Stimulated activated effector memory CD8-positive, alpha-beta T cell treated with anti-CD3 and anti-CD28 coated beads, Interleukin-12 subunit alpha, Interleukin-12 subunit beta, amount 100 ng/mL, for 72 hours (primary cell): ENCODE measurements around the gene JAKMIP2.

Experiments
- ATAC-seq: fragments of 150-1000 bp; cut with Tn5 transposase; 2 replicates; pipeline ENCODE4 v1.10.0; 2021
- DNase-seq, 2 donors: peaks; one replicate each; pipeline ENCODE4 v3.0.0; 2021 to 2022; ENCODE audit warnings: low spot score in 2 of 2
- H3K27ac Mint-ChIP-seq: one replicate; pipeline ENCODE4 v1.8.0; 2022; ENCODE audit warnings: mild to moderate bottlenecking, mixed read lengths
- H3K36me3 Mint-ChIP-seq: one replicate; pipeline ENCODE4 v1.8.0; 2022; ENCODE audit warnings: mild to moderate bottlenecking, mixed read lengths
- H3K4me1 Mint-ChIP-seq: one replicate; pipeline ENCODE4 v1.8.0; 2022; ENCODE audit warnings: mixed read lengths
- H3K4me3 Mint-ChIP-seq: one replicate; pipeline ENCODE4 v1.8.0; 2022; ENCODE audit warnings: mild to moderate bottlenecking, mixed read lengths
- H3K9me3 Mint-ChIP-seq: one replicate; pipeline ENCODE4 v1.8.0; 2022; ENCODE audit warnings: mixed read lengths

JAKMIP2 gene

DNA sequence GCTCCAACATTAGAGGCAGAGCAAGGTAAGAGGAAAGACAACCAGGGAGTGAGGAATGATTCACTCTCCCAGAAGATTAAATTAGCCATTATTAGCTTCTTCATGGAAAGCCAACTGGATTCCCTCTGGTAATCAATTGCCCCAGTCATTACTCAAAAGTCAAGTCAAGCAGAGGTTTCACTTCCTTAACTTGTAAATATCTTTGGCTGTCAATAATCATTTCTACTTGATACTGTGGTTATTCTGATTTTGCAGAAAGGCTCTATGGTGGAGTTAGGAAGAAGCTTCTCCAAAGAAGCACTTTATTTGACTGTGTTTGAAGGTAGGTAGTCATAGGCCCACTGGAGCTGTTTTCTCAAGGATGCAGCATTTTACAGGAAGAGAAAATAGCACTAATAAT, 78.0 kb downstream of the JAKMIP2 start:
- ATAC-seq (no peak), DNase-seq (no peak)
- no peak overlapping the region for H3K4me3 Mint-ChIP-seq
- H3K9me3 Mint-ChIP-seq = no peaks in the 10 kb centered on the region
- H3K4me1 Mint-ChIP-seq = no peaks in the 10 kb centered on the region
- no peak overlapping the region for H3K27ac Mint-ChIP-seq
- H3K36me3 Mint-ChIP-seq = no peaks in the 10 kb centered on the region

DNA sequence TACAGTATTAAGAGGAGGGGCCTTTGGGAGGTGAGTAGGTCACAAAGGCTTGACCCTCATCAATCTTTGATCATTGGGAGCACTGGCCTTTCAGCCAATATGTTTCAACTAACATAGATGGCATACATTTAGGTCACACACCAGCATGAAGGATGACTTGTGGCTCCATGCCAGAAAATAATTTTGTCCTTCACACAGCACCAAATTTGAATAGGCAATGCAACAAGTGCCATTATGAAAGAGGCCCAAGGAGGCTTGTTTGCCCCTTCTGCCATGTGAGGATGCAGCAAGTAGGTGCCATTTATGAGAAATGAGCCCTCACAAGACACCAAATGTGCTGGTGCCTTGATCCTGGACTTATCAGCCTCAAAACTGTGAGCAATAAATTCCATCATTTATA, 81.1 kb downstream of the JAKMIP2 start:
- no peak for DNase-seq
- H3K36me3 Mint-ChIP-seq = no peaks in the 10 kb centered on the region
- H3K27ac Mint-ChIP-seq = no peak overlapping the region
- no peaks in the 10 kb centered on the region for H3K4me1 Mint-ChIP-seq
- ATAC-seq = no peak
- peaks cover 14% of the 10 kb centered on the region for H3K9me3 Mint-ChIP-seq
- no peak overlapping the region for H3K4me3 Mint-ChIP-seq

DNA sequence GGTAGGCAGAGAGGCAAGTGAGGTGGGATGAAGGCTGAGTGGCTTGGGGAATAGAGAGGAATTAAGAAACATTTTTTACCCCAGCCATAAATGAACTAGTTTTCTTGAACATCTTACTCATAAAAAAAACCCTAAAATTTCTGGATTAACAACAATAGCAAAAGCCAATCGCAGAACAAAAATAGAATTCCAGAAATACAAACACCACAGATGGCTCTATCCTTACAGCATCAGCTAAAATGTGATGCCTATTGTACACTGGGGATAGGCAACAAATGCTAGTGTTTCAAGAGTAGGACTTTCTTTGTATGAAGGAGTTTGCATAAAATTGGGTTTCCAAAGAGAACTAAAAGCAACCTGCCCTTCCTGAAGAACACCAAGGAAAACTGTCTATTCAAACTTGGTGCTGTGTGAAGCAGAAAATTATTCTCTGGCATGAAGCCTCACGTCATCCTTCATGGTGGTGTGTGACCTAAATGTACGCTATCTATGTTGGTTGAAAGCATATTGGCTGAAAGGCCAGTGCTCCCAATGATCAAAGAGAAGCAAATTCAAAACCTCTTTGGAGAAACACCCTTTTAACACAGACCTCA, 82.9 kb downstream of the JAKMIP2 start:
- H3K4me1 Mint-ChIP-seq = peaks cover 5% of the 10 kb centered on the region
- no peak for ATAC-seq
- no peak for DNase-seq
- peaks cover 14% of the 10 kb centered on the region for H3K9me3 Mint-ChIP-seq
- H3K36me3 Mint-ChIP-seq = no peaks in the 10 kb centered on the region
- H3K4me3 Mint-ChIP-seq = no peak overlapping the region
- H3K27ac Mint-ChIP-seq = no peak overlapping the region

DNA sequence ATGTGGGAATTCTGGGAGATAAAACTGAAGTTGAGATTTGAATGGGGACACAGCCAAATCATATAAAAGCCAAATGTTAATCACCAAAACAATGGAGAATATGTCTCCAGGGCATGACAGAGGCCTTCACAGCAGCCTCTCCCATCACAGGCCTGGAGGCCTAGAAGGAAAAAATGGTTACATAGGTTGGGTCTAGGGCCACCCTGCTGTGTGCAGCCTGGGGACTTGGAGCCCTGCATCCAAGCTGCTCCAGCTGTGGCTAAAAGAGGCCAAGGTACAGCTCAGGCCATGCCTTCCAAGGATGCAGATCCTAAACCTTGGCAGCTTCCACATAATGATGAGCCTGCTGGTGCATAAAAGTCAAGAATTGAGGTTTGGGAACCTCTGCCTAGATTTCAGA, 85.1 kb downstream of the JAKMIP2 start:
- Mint-ChIP-seq H3K9me3 (peaks cover 14% of the 10 kb centered on the region), H3K27ac (no peak overlapping the region), H3K36me3 (no peaks in the 10 kb centered on the region), H3K4me1 (peaks cover 5% of the 10 kb centered on the region), H3K4me3 (no peak overlapping the region)
- ATAC-seq (no peak), DNase-seq (no peak)

DNA sequence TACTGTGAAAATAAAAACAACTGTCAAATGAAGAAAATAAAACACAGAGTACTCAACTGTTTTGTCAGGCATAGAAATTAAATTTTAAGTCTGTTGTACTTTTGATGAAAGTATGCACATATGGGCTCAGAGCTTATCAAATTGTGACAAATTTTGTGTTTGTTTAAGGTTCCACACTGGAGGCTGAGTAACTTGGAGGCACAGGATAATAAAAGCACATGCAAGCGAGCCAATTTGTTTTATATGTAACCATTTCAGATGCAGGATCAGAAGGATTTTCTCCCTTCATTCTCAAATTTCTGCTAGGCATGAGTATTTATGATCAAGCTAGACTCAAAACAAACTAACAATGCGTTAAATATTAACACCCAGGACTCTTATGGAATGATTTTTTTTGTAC, 87.8 kb downstream of the JAKMIP2 start:
- no peaks in the 10 kb centered on the region for H3K36me3 Mint-ChIP-seq
- no peak overlapping the region for H3K4me3 Mint-ChIP-seq
- DNase-seq (no peak), ATAC-seq (no peak)
- H3K9me3 Mint-ChIP-seq = peaks cover 14% of the 10 kb centered on the region
- H3K4me1 Mint-ChIP-seq = peaks cover 5% of the 10 kb centered on the region
- no peak overlapping the region for H3K27ac Mint-ChIP-seq

DNA sequence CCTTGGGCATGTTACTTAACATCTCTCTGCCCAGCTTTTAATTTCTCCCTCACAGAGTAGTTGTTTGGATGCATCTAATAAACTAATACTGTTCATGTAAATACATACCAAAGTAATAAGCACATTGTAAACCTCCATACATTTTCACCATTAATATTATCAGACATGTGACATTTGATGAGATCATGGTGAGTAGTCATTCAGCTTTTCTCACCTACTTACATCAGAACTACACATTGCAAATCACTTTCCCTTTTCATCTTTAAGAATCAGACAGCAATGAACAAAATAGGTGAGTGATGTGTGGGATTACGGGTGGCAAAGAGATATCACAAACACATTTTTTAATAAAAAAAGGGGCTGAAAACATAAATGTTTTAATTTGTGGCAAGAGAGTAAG, 89.3 kb downstream of the JAKMIP2 start:
- Mint-ChIP-seq H3K9me3 (peaks cover 5% of the 10 kb centered on the region), H3K27ac (no peak overlapping the region), H3K36me3 (no peaks in the 10 kb centered on the region), H3K4me3 (no peak overlapping the region), H3K4me1 (peaks cover 11% of the 10 kb centered on the region)
- peak; percentile 52 for ATAC-seq
- no peak for DNase-seq

DNA sequence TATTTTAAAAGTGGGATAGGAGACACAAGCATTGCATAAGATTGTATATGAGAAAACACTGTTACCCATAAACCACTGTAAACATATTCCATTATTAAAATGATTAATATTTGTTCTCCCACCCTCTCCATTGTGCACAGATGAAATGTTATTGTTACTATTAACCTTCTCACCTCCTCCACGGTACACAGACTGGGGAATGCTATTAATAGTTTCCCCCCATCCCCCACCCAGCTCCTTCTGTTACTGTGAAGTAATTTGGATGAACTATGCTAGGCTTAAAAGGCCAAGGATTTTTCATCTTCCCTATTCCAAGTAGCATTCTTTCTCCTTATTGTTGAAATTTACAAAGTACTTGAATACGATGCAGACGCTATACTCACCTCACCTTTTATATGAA, 91.4 kb downstream of the JAKMIP2 start:
- ATAC-seq (no peak), DNase-seq (no peak)
- Mint-ChIP-seq H3K9me3 (no peaks in the 10 kb centered on the region), H3K4me1 (peaks cover 11% of the 10 kb centered on the region), H3K4me3 (no peak overlapping the region), H3K27ac (no peak overlapping the region), H3K36me3 (no peaks in the 10 kb centered on the region)

DNA sequence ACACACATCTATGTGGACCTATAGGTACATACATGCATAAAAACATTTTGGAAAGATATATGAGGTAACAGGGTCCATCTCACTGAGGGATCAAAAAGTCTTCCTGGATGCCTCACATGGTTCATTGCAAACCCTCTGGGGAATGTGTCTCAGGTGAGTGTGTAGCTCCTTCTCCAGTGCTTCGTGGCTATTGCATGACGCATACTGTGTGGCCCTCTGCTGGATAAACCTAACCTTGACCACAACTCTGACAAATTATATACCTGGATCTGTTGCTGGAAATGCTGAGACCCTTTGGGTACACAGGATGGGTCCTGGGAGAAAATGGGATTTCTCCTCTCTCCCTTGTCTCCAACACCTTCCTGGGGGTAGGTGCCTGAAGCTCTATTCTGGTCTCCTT, 91.9 kb downstream of the JAKMIP2 start:
- Mint-ChIP-seq H3K9me3 (no peaks in the 10 kb centered on the region), H3K36me3 (no peaks in the 10 kb centered on the region), H3K4me3 (no peak overlapping the region), H3K4me1 (peaks cover 11% of the 10 kb centered on the region), H3K27ac (no peak overlapping the region)
- ATAC-seq (no peak), DNase-seq (no peak)

DNA sequence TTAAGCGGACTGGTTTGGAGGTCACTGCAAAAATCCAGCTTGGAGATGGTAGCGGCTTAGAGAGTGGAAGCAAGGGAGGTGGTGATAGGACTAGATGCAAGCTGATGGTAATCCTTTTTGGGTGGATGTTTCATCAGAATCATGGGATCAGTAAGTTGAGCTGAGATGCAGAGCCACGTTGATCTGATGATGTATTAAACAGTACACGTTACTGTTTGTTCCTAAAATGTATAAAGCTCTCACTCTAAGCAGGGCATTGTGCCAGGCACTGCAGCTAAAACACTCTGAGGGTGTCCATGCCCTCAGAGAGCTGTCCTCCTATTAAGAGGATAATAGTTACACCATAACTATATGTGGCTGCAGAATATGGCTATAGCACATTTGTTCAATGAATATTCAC, 93.1 kb downstream of the JAKMIP2 start:
- ATAC-seq (no peak), DNase-seq (no peak)
- Mint-ChIP-seq H3K4me1 (peaks cover 7% of the 10 kb centered on the region), H3K9me3 (no peaks in the 10 kb centered on the region), H3K36me3 (no peaks in the 10 kb centered on the region), H3K27ac (no peak overlapping the region), H3K4me3 (no peak overlapping the region)

DNA sequence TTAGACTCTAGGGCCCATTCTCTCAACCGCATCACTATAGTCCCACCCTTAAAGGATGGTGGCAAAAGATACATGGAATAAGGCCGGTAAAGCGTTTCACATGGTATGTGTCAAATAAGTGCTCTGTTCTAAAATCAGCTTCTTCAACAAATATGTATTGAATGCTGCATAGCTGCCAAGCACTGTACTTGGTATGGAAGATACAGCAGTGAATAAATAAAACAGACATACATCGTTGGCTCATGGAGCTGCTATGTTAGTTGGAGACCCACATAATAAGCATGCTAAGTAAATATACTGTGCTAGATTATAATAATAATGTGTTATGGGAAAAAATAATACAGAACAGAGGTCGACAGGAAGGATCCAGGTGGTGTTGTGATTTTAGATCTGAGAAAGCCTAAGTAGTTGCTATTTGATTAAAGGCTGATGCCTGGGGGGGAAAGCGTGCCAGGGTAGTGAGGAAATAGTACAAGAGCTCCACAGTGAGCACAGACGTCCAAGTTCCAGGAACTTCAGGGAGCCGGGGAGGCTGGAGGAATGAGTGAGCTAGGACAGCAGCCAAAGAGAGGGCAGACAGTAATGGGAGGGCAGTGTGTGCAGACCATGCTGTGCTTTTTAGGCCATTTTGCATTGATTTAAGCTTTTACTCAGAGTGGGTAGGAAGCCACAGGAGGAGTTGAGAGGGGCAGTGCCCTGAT, 93.7 kb downstream of the JAKMIP2 start:
- H3K4me1 Mint-ChIP-seq = peaks cover 7% of the 10 kb centered on the region
- H3K27ac Mint-ChIP-seq = no peak overlapping the region
- no peaks in the 10 kb centered on the region for H3K9me3 Mint-ChIP-seq
- ATAC-seq (no peak), DNase-seq (no peak)
- H3K4me3 Mint-ChIP-seq = no peak overlapping the region
- H3K36me3 Mint-ChIP-seq = no peaks in the 10 kb centered on the region

DNA sequence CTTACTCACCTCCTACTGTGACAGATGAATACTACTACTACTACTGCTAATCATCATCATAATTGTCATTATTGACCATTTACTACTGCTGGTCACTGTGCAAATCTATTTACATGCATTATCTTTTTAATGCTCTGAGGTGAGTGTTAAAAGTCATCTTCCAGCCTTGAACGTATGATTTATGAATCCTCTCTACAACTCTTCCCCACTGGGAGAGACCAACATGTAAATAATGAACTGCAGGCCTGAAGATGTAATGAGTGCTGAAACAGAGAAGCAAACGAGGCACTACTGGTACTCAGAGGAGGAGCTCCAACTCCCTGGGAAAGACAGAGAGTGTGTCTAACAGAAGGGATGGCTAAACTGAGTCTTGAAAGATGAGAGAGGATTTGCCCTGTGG, 95.4 kb downstream of the JAKMIP2 start:
- no peak overlapping the region for H3K4me3 Mint-ChIP-seq
- no peak overlapping the region for H3K27ac Mint-ChIP-seq
- DNase-seq (no peak), ATAC-seq (no peak)
- no peaks in the 10 kb centered on the region for H3K9me3 Mint-ChIP-seq
- peaks cover 7% of the 10 kb centered on the region for H3K4me1 Mint-ChIP-seq
- H3K36me3 Mint-ChIP-seq = no peaks in the 10 kb centered on the region

DNA sequence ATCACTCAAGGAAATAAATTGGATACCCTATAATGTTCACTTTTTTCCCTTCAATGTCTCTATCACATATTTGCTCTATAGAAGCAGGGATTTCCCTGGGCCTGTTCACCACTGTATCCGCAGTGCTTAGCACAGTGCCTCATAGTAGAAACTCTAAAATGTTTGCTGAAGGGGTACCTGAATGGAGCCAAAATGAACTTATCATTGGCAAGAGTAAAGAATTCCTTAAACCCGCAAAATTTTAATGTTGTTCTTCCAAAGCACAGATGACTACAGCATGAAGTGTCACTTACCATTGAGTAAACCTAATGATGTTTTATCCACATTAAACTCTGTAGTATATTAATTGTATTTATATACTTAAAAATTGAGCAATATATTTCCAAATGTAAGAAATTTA, 96.1 kb downstream of the JAKMIP2 start:
- H3K27ac Mint-ChIP-seq = no peak overlapping the region
- peaks cover 7% of the 10 kb centered on the region for H3K4me1 Mint-ChIP-seq
- H3K36me3 Mint-ChIP-seq = no peaks in the 10 kb centered on the region
- H3K9me3 Mint-ChIP-seq = no peaks in the 10 kb centered on the region
- H3K4me3 Mint-ChIP-seq = no peak overlapping the region
- DNase-seq (no peak), ATAC-seq (no peak)

DNA sequence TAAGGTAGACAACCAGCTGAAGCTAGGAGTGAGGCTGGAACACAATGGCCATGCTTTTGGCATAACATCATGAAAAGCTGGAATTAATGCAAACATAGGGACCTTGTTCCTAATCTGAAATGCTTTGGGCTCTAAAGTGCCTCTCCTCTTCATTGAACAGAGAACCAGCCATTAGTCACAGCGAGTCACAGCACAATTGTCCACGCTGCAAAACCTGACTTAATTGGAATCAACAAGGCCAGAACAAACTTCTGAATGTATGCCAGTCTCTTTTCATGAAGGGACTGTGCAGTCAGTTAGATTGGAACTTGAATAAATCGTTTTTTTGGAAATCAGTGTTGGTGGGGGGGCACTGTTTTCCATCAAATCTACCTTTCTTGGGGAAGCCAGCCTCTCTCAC, 96.5 kb downstream of the JAKMIP2 start:
- H3K4me1 Mint-ChIP-seq = peaks cover 7% of the 10 kb centered on the region
- no peak for ATAC-seq
- H3K27ac Mint-ChIP-seq = no peak overlapping the region
- no peak for DNase-seq
- no peak overlapping the region for H3K4me3 Mint-ChIP-seq
- no peaks in the 10 kb centered on the region for H3K9me3 Mint-ChIP-seq
- H3K36me3 Mint-ChIP-seq = no peaks in the 10 kb centered on the region

DNA sequence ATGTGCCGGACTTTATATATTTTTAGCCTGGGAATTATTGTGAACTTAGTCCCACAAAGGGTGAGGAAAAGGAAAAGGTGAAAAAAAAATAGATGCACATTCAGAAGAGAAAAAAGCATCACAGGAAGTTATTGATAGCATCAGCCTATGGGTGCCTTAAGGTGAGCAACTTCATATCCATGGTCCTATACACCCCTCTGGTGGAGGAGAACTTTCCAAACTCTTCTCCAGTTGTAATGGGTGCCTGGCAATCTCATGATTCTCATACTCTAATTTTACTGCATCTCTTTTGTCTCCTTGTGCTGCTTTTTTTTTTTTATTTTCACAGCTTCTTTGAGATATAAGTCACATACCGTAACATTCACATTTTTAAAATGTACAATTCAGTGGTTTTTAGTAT, 107.4 kb downstream of the JAKMIP2 start:
- no peak overlapping the region for H3K4me3 Mint-ChIP-seq
- DNase-seq (no peak), ATAC-seq (no peak)
- peaks cover 9% of the 10 kb centered on the region for H3K36me3 Mint-ChIP-seq
- no peaks in the 10 kb centered on the region for H3K9me3 Mint-ChIP-seq
- H3K4me1 Mint-ChIP-seq = no peaks in the 10 kb centered on the region
- no peak overlapping the region for H3K27ac Mint-ChIP-seq

DNA sequence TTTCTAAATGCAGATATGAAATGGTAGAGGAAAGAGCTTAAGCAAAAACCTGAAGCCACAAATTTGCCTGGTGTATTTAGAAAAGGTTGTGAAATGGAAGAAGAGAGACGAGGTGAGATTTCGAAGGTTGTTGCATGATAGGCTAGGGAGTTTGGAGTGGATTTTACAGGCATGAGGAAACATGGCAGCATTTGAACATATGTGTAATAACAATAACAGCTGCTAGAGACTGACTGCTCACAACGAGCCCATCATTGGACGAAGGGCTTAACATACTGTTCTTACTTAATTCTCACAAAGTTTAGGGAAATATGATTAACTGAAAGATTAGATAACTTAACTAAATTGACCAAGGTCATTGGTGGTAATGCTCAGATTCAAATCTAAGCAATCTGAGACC, 108.1 kb downstream of the JAKMIP2 start:
- H3K36me3 Mint-ChIP-seq = peaks cover 13% of the 10 kb centered on the region
- H3K27ac Mint-ChIP-seq = no peak overlapping the region
- DNase-seq (no peak), ATAC-seq (no peak)
- H3K4me1 Mint-ChIP-seq = no peaks in the 10 kb centered on the region
- H3K4me3 Mint-ChIP-seq = no peak overlapping the region
- no peaks in the 10 kb centered on the region for H3K9me3 Mint-ChIP-seq

DNA sequence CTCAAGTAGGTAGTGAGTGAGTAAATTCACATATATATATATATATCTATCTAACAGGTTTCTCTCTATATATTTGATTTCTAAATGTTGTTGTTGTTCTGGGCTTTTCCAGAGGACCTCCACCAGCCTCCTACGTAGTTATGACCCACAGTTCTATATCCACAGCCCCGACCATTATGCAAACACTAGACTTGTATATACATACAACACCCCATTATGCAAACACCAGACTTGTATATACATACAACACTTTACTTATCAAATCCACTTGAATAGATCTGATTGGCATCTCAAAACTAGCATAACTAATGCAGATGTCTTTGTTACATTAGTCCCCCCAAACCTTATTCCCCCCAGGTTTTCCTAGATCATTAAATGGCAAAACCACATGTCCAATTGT, 108.7 kb downstream of the JAKMIP2 start:
- no peak overlapping the region for H3K4me3 Mint-ChIP-seq
- H3K36me3 Mint-ChIP-seq = peaks cover 13% of the 10 kb centered on the region
- H3K27ac Mint-ChIP-seq = no peak overlapping the region
- H3K4me1 Mint-ChIP-seq = no peaks in the 10 kb centered on the region
- DNase-seq (no peak), ATAC-seq (no peak)
- no peaks in the 10 kb centered on the region for H3K9me3 Mint-ChIP-seq

DNA sequence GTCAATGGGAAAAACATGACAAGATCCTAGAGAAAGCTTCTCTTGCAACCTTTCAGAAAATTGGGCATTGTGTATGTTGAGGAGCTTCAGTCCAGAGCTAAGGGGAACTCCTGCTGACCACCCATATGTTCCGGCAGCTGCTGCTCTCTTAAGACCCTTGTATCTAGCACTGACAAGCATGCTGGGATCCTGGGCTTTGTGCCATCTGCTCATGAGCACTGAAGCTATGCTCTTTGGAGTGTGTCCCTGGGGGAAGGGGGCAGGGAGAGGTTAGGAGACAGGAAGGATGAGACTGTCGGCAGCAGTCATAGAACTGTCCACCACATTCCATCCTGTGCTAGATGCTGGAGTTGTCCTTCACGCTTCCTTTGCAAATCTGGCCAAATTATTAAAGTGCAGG, 109.3 kb downstream of the JAKMIP2 start:
- Mint-ChIP-seq H3K4me1 (no peaks in the 10 kb centered on the region), H3K9me3 (no peaks in the 10 kb centered on the region), H3K4me3 (no peak overlapping the region), H3K36me3 (peaks cover 13% of the 10 kb centered on the region), H3K27ac (no peak overlapping the region)
- ATAC-seq = no peak
- DNase-seq = no peak
